HG03196 (cell line): ENCODE data around the gene GUK1.

Source experiments
- ATAC-seq: cut with Tn5 transposase; IDR thresholded peaks from one replicate; pipeline ENCODE4 v1.9.1; 2021; ENCODE audit not compliant: unreplicated experiment

GUK1 gene

DNA sequence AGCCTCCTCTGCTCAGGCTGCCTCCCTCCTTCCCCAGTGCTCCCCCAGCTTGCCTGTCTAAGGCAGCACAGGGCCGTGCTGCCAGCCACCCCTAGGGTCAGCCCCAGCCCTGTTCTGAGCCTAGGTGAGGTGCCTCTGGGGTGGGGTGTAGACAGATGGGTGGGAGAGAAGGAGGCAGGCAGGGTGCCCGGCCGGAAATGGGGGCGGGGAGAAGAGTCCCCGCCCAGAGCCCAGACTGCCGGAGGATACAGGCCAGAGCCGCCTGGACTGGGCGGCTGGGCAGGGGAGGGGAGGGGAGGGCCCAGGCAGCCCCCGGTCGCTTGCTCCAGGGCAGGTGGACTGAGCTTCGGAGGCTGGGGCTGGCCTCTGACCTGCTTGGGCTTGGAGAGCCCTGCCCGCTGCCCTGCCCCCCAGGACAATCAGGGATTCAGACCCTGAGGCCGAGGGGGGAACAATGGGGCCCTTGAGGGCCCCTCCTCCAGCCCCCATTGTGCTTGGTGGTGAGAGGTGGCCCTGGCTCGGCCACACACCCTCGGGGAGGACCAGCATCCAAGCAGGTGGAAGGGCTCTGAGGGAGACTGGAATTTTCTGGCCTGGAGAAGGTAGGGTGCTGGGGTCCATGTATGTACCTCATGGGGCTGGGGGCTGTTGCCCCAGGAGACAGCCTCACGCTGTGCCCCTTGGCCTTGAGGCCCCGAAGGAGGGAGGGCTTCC, 9.5 kb downstream of the GUK1 start, which contains the start of gene GJC2:
Gene GJC2, plus strand, starts transcription at position 525 of the 714 bp plus-strand sequence. CDS start 7,829 bp downstream, outside the sequence.
- no peak for ATAC-seq

DNA sequence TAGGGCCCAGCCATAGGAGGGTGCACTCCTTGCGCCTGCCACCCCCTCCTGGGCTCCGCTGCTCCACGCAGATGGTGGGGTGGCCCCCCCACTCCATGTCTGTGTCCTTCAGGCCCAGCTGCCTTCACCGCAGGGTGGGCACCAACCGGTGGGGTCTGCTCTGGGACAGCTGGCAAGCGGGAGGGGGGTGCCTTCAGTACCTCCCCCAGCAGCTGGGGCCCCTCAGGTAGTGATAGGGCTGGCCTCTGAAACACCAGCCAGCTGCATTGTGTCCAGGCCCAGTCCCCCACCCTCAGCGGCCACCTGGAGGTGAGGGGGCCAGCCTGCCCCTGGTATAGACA, 10.0 kb downstream of the GUK1 start:
- ATAC-seq, result no peak

DNA sequence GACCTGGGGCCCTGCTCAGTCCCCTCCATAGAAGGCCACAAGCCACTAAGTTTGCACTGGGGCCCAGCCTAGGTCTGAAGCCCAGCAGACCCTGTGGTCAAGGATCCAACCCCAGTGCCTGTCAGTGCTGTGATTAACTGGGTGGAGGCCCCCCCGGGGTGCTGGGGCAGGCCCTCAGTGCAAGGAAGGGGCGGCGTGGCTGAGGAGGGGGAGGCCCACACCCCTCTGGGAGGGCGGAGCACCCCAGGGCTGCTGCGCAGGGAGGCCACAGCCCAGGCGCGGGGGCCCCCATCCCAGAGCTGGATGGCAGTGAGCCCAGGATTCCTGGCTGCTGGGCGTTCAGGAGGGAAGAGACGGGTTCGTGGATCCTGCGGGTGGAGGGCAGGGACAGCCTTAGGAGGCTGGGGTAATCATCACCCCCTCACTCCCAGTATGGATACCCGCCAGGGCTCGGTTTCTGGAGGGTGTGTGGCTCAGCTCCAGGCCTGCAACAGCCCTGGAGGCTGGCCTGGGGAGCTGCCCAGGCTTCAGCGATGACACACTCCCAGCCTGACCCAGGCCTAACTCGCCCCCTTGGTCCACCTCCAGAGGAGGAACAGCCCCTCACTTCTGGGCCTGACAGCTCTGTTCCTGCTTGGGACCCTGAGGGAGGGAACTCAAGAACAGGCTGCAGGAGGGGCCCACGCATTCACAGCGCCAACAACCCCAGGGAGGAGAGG, 10.5 kb downstream of the GUK1 start:
- ATAC-seq, result no peak

DNA sequence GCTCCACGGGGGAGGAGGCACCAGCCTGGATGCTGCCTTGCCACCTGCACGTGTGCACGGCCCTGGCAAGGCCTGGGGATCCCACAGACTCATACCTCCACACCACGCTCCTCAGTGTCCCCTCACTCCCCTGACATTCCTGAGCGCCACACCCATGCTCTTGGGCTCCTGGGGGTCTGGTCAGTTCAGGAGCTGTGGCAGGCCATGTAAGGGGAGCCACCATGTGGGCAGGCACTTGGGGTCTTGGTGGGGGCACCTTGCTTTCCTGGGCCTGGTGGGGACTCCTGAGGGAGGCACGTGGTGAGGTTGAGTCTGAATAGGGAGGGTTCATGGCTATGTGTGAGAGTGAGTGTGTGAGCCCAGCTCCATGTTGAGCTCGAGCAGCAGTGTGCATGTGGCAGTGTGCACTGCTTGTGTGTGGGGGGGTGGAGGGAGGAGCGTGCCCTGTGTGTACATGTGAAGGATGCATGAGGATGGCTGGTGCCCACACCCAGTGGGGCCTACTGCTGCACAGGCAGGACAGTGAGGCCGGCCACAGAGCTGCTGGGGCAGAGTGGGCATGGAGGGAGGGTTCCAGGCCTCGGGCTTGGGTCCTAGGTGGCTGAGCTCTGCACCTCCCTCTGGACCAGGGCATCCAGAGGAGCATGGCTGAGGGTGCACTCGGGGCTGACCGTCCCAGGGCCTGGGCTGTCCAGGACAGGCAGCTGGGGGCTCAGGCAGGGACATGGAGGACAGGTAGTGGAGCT, 11.3 kb downstream of the GUK1 start:
- no peak for ATAC-seq

DNA sequence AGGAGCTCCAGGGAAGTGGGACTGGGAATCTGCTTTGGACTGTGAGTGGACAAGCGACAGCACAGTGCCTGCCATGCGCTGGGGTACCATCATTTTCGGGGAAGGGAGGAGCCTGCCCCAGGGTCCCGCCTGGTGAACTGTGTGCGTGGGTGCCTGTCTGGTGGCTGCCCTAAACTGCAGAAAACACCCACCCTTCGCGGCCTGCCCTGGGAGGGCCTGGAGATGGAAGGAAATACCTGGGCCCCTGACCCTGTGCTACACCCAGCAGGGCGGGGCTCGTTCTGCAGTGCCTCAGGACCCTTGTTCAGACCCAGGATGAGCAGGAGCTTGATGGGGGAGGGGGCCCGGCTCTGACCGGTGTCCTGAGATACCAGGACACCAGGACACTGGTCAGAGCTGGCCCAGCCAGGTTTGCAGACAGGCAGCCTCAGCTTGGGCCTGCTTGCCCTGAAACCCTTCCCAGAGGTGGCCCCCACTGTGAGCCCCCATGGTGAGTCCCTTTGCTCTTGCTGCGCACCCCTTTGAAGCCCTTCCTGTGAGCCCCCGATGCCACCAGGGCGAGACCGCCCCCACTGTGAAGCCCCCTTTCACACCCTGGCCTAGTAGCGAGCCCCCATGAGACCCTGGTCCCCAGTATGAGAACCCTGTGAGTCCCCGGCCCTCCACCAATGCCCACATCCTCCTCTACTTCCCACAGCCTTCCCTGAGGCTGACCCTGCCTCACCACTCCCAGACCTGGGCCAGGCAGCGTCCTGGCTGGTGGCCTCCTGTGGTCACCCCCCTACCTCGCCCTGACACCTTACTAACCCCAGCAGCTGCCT, 12.2 kb downstream of the GUK1 start:
- ATAC-seq, result no peak

DNA sequence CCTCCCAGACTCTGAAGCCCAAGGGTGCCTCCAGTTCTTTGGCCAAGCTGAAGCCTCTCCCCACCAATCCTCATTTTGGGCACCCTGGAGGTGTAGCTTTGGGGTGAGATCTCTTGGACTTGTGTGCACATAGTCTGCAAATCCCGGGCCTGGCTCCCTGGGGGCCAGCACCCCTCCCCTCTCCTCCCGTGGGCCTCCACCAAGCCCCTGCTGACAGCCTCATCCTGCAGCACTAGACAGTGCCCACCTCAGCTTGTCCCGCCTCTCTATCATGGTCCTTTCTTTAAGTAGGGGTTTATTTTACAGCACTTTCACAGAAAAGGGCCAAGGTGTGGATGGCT, 12.8 kb downstream of the GUK1 start:
- no peak for ATAC-seq

DNA sequence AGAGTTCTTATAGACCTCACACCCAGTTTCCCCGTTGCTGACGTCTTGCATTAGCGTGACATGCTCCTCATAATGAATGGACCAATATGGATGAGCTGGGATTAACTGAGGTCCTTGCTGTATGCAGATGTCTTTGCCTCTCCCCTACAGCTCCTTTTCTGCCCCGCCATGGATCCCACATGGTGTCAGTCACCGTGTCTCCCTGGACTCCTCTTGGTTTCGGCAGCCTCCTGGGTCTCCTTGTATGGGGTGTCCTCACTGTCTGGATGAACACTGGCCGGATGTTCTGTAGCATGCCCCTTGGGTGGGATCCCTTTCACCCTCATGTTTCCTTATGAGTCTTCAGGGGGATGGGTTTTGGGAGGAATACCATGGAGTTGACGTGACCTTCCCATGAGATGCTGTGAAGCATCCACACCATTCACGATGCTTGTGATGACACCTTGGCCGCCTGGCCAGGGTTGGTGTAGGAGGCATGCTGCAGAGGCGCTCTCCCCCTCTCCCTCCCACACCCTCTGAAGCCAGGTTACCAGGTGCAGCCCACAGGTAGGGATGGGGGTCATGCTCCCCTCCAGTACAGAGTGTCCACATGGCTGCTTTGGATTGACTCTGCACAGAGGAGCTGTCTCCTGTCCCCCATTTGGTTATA, 14.1 kb downstream of the GUK1 start:
- ATAC-seq, result no peak

DNA sequence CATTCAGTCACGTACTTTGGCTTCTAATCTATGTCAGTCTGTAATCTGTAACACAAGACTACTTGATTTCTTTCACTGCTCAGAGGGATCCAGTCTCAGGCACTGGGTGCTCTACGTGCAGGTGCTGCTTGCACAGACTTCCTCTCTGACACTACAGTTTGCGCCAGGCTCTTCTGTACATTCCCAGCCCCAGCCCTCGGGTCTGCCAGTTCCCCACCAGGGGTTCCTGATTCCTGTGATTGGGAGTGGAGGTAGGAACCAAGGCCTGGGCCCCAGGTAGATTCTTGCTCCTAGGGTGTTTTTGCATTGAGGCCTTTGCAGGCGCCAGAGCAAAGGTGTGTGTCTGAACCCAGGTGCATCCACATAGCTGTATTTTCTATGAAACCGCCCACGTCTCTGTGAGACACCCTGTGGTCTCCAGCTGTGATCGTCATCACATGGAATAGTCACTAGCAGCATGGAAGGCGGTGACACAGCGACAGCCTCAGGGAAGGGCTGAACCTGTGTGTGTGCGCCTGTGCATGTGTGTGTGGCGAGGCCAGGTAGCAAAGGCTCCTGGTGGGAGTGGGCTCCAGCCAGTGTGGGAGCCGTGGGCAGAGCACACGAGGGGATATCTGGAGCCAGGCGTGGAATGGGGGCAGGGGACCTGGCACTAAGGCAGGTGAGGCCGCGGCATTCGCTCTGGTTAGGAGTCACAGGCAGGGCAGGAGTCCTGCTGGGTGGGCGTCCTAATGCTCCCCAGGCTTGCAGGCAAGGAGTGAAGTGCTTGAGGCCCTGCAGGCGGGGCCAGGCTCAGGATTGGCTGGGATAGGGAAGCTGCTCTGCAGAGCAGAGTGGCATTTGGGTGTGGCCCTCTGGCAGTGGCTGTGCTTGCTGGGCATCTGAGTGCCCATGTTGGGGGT, 14.8 kb downstream of the GUK1 start:
- no peak for ATAC-seq

DNA sequence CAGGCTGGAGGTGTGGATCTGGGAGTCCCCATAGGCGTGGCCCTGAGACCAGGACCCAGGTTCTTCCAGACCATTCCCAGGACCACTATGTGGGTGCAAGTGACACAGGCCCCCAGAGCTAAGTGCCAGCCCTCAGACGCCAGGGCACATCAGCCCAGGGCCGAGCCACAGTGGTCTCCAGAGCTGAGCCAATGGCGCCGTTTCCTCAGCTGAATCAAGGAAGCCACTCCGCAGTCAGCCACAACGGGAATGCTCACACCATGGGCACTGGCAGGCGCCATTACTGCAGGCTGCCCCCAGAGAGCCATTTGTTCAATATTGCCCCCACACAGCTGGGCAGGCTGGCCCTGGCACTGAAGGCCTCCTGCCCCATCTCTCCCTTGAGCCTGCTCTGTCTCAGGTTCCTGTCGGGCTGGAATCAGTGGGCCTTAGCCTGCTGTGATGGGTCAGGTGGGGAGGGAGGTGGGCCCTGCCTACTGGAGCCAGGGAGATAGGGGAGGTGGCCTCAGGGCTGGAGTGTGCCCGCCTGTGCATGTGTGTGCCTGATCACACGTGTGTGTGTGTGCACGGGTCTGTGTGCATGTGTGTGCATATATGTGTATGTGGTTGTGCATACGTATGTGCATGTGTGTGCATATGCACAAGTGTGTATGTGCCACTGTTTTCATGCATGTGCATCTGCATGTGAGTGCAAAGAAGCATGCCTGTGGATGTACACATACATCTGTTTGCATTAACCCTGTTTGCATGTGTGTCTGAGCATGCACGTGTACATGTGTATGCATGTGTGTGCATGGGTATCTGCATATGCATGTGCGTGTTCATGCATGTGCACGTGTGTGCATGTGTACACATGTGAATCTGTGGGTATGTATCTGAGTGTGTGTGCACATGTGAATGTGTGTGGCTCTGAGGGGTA, 15.8 kb downstream of the GUK1 start:
- no peak for ATAC-seq

DNA sequence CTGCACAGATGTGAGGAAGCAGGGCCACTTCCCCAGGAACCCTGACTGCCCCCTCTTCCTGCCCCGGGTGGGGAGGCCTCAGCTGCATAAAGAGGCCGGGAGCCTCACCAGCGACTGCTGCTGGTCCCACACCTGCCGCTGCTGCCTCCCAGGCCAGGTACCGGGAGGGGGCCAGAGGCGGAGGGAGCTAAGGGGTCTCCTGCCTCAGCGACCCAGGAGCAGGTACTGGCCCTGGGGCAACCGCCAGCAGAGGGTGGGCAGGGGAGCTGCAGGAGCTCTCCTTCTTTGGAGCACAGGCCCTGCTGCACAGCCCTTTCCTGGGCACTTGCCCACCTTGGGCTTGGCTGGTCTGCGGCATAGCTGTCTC, 16.4 kb downstream of the GUK1 start:
- ATAC-seq, result no peak

DNA sequence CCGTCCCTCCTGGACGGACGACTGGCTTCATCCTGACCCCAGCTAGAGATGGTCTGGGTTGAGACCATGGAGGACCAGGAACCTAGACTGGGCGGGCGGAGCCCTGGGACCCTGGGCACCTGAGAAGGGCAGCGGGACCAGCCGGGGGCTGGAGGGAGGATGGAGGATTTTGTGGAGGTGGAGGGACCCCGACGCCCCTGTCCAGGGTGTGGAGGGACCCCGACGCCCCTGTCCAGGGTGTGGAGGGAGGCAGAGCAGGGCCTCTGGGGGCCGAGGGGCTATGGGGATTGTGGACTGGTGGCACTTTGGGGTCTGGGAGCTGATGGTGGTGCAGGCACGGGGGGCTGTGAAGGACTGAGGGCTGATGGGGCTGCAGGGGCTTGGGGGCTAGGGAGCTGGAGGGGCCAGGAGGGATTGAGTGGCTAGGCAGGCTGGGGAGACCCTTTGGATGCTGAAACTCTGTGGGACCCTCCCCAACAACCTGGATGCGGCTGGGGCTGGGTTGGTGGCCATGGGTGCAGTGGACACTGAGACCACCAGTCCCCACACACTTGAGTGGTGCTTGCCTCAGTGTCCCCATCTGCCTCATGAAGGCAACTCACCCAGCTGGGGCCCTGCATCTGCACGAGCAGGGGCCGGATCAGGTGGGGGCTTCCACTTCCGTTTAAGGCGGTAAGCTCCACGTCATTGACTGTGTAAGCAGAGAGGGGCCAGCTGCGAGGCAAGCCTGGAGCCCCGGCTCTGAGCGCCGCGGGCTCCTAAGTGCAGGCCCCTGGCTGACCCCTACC, 17.1 kb downstream of the GUK1 start:
- ATAC-seq, result no peak

DNA sequence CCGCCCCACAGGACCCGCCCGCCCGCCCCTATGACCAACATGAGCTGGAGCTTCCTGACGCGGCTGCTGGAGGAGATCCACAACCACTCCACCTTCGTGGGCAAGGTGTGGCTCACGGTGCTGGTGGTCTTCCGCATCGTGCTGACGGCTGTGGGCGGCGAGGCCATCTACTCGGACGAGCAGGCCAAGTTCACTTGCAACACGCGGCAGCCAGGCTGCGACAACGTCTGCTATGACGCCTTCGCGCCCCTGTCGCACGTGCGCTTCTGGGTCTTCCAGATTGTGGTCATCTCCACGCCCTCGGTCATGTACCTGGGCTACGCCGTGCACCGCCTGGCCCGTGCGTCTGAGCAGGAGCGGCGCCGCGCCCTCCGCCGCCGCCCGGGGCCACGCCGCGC, 17.6 kb downstream of the GUK1 start:
- no peak for ATAC-seq

DNA sequence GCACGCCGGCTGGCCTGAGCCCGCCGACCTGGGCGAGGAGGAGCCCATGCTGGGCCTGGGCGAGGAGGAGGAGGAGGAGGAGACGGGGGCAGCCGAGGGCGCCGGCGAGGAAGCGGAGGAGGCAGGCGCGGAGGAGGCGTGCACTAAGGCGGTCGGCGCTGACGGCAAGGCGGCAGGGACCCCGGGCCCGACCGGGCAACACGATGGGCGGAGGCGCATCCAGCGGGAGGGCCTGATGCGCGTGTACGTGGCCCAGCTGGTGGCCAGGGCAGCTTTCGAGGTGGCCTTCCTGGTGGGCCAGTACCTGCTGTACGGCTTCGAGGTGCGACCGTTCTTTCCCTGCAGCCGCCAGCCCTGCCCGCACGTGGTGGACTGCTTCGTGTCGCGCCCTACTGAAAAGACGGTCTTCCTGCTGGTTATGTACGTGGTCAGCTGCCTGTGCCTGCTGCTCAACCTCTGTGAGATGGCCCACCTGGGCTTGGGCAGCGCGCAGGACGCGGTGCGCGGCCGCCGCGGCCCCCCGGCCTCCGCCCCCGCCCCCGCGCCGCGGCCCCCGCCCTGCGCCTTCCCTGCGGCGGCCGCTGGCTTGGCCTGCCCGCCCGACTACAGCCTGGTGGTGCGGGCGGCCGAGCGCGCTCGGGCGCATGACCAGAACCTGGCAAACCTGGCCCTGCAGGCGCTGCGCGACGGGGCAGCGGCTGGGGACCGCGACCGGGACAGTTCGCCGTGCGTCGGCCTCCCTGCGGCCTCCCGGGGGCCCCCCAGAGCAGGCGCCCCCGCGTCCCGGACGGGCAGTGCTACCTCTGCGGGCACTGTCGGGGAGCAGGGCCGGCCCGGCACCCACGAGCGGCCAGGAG, 18.3 kb downstream of the GUK1 start:
- ATAC-seq, result no peak

DNA sequence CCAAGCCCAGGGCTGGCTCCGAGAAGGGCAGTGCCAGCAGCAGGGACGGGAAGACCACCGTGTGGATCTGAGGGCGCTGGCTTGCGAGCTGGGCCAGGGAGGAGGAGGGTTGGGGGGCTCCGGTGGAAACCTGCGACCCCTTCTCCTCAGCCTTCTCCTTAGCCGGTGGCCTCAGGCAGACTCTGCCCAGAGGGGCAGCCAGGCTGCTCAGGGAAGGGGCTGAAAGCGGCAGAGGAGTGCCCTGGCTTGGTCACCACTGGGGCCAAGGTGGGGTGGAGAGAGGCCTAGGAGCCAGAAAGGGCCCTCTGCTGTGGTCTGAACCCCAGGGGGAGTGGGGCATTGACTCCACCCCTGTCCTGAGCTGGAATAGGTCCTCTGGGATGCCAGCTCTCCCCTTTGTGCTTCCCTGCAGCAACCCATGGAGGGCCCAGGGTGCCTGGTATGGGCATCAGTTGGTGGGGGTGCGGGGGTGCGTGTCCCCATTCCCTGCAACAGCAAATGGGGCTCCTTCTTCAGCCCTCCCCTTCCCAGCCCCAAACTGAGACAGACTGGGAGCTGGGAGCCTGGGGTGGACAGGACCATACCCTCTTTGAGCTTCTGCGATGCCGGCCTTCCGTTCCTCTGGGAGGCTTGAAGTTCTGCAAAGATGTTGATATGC, 19.1 kb downstream of the GUK1 start:
- ATAC-seq, result no peak

DNA sequence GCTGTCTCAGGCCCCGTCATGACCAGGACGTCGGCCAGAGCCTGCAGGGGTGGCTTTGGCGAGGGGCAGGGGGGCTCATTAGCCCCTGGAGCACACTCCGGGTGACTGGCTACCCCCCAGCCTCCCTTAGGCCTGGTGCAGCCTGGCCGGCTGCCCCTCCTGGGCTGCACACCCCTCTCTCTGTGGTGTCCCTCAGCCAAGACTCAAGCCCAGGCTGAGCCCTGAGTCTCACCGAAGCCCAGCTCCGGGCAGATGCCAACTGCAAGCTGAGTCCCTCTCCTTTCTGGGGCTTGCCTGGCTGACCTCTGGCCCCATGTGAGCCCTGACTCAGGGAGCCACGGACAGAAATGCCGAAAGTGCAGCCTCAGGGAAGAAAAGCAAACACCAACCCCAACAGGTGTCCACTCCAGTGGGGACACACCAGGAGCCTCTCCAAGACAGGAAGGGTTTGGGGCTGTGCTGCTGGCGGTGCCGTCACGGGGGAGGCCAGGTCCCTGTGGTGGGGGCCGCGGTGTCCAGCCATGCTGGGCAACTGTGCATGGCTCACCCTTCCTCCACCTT, 20.2 kb downstream of the GUK1 start:
- no peak for ATAC-seq

DNA sequence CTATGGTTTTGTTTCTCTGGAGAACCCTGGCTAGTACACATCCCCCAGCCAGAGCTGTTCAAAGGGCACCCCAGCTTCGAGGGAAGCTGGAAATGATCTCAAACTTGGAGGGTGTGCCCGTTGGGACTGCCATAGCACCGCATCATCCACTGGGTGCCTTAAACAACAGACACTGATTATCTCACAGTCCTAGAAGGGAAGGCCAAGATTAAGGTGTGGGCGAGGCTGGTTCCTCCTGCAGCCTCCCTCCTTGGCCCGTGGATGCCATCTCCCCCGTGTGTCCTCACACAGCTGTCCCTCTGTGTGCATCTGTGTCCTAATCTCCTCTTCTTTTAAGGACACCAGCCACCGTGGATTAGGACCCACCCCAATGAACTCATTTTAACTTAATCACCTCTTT, 21.3 kb downstream of the GUK1 start:
- ATAC-seq, result no peak
